Peyer's patch (tissue), 4 donors: ENCODE data around the gene KLHL5. TPM values are rescaled to one million over a fixed set of nuclear protein-coding genes. Genes with fewer than 3 reads are reported as not detected.

Source experiments
- DNase-seq, 3 donors: peaks; one replicate each; pipeline ENCODE4 v3.0.0-alpha.2; 2017 to 2019
- H3K27ac ChIP-seq, 4 donors: fragments of 200-600 bp; sonication (generic); one replicate each; pipeline ENCODE4 v1.5.1; 2016 to 2019
- H3K27me3 ChIP-seq, 2 donors: fragments of 200-600 bp; sonication (generic); one replicate each; pipeline ENCODE4 v1.5.1; 2019
- H3K36me3 ChIP-seq, 3 donors: fragments of 200-600 bp; sonication (generic); one replicate each; pipeline ENCODE4 v1.5.1; 2016 to 2019
- H3K4me1 ChIP-seq, 4 donors: fragments of 200-600 bp; sonication (generic); one replicate each; pipeline ENCODE4 v1.5.1; 2016 to 2019
- H3K4me3 ChIP-seq, 4 donors: fragments of 200-600 bp; sonication (generic); 1 replicate in 3 of 4; 2 replicates in 1 of 4; pipeline ENCODE4 v1.5.1; 2016 to 2019; ENCODE audit warnings: mild to moderate bottlenecking in 1 of 4
- H3K9me3 ChIP-seq, 4 donors: fragments of 200-600 bp; sonication (generic); one replicate each; pipeline ENCODE4 v1.5.1; 2016 to 2019; ENCODE audit warnings: mild to moderate bottlenecking in 1 of 4
- POLR2A ChIP-seq, 2 donors: fragments of 450-650 bp; IDR thresholded peaks; one replicate each; pipeline ENCODE4 v1.5.1; 2017; ENCODE audit warnings: antibody characterized with exemption in 2 of 2, mild to moderate bottlenecking in 2 of 2, moderate library complexity in 2 of 2
- total RNA-seq, 4 donors: library from RNA; depleted of rRNA; stranded (reverse); fragments of >200 nt; gene quantifications; one replicate each; pipeline ENCODE4 v1.1.0, GENCODE V29; 2016
- TF ChIP-seq, protein P1 (sequence below), 6 experiments: fragments of 450-650 bp in 4 of 6; fragments of 200-600 bp in 2 of 6; sonication (generic) in 1 of 6; IDR thresholded peaks; one replicate each; pipeline ENCODE4 v1.5.1; 2017 to 2019; ENCODE audit warnings: antibody characterized with exemption in 6 of 6, mild to moderate bottlenecking in 3 of 6, moderate library complexity in 1 of 6

KLHL5 gene
- total RNA-seq, 4 donors from 2014 or later = 7.2 to 41.3 (median 12.1) TPM

GRCh38 chr4:39146211-39146610 is 84.2 kb downstream of the KLHL5 start:
- no peak for DNase-seq
- TF ChIP-seq POLR2A (IDR thresholded peaks at IDR 0.05) = no peak
- TF ChIP-seq, protein P1, sequence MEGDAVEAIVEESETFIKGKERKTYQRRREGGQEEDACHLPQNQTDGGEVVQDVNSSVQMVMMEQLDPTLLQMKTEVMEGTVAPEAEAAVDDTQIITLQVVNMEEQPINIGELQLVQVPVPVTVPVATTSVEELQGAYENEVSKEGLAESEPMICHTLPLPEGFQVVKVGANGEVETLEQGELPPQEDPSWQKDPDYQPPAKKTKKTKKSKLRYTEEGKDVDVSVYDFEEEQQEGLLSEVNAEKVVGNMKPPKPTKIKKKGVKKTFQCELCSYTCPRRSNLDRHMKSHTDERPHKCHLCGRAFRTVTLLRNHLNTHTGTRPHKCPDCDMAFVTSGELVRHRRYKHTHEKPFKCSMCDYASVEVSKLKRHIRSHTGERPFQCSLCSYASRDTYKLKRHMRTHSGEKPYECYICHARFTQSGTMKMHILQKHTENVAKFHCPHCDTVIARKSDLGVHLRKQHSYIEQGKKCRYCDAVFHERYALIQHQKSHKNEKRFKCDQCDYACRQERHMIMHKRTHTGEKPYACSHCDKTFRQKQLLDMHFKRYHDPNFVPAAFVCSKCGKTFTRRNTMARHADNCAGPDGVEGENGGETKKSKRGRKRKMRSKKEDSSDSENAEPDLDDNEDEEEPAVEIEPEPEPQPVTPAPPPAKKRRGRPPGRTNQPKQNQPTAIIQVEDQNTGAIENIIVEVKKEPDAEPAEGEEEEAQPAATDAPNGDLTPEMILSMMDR (IDR thresholded peaks at IDR 0.05) = no peak
- Histone ChIP-seq H3K4me1 (no peaks in the 10 kb centered on the region), H3K27ac (no peak overlapping the region), H3K9me3 (no peaks in the 10 kb centered on the region), H3K27me3 (no peaks in the 10 kb centered on the region), H3K36me3 (no peaks in the 10 kb centered on the region), H3K4me3 (no peak overlapping the region)

- H3K4me1 ChIP-seq = no peaks in the 10 kb centered on the region
- no peak overlapping the region for H3K4me3 ChIP-seq
- H3K9me3 ChIP-seq = no peaks in the 10 kb centered on the region
- no peak for DNase-seq
- TF ChIP-seq, protein P1 (IDR thresholded peaks at IDR 0.05) = no peak
- no peak for TF ChIP-seq POLR2A (IDR thresholded peaks at IDR 0.05)
- no peaks in the 10 kb centered on the region for H3K36me3 ChIP-seq
- H3K27me3 ChIP-seq = no peaks in the 10 kb centered on the region
- no peak overlapping the region for H3K27ac ChIP-seq
These were observed 92.0 kb downstream of the KLHL5 start for GRCh38 chr4:39154009-39154408.

GRCh38 chr4:39157520-39157919 is 95.5 kb downstream of the KLHL5 start:
- Histone ChIP-seq H3K9me3 (no peaks in the 10 kb centered on the region), H3K4me1 (no peaks in the 10 kb centered on the region), H3K27me3 (no peaks in the 10 kb centered on the region), H3K27ac (no peak overlapping the region), H3K4me3 (no peak overlapping the region), H3K36me3 (no peaks in the 10 kb centered on the region)
- TF ChIP-seq, protein P1 (IDR thresholded peaks at IDR 0.05) = no peak
- TF ChIP-seq POLR2A (IDR thresholded peaks at IDR 0.05) = no peak
- no peak for DNase-seq

DNA sequence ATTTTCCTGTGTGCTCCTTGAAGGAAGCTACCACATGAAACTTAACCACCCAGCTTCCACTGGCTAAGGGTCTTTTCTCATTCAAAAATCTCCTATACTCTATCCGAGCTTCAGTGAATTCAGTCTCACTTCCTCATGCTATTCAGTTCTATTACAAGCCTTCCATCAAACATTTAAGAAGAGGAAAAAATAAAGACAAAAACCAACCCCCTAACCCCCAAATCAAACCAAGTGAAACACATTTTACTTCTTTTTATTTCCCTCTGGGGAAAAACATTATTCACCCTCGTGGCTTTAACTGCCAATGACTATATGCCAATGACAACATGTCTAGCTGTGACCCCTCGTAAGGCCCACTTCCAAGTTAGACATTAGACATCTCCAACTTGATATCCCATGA is 104.1 kb downstream of the KLHL5 start:
- DNase-seq = no peak
- no peak for TF ChIP-seq POLR2A (IDR thresholded peaks at IDR 0.05)
- TF ChIP-seq, protein P1 (IDR thresholded peaks at IDR 0.05) = no peak
- no peaks in the 10 kb centered on the region for H3K27me3 ChIP-seq

GRCh38 chr4:39166669-39167068 is 104.6 kb downstream of the KLHL5 start:
- Histone ChIP-seq H3K4me1 (no peaks in the 10 kb centered on the region), H3K36me3 (no peaks in the 10 kb centered on the region), H3K4me3 (no peak overlapping the region), H3K27ac (peak overlapping the region in 1 of 4 donors; percentile 33), H3K27me3 (no peaks in the 10 kb centered on the region), H3K9me3 (no peaks in the 10 kb centered on the region)
- DNase-seq = peak in 1 of 3 donors; percentile 44
- TF ChIP-seq POLR2A (IDR thresholded peaks at IDR 0.05) = no peak
- TF ChIP-seq, protein P1 (IDR thresholded peaks at IDR 0.05) = no peak

More for the DNA sequence above, 104.1 kb downstream of the KLHL5 start:
- H3K36me3 ChIP-seq = no peaks in the 10 kb centered on the region
- no peak overlapping the region for H3K4me3 ChIP-seq
- no peaks in the 10 kb centered on the region for H3K4me1 ChIP-seq
- peak overlapping the region in 1 of 4 donors; percentile 33 for H3K27ac ChIP-seq
- H3K9me3 ChIP-seq = no peaks in the 10 kb centered on the region

- H3K4me1 ChIP-seq = no peaks in the 10 kb centered on the region
- no peaks in the 10 kb centered on the region for H3K9me3 ChIP-seq
- no peak overlapping the region for H3K27ac ChIP-seq
- H3K27me3 ChIP-seq = no peaks in the 10 kb centered on the region
- no peaks in the 10 kb centered on the region for H3K36me3 ChIP-seq
- TF ChIP-seq, protein P1 (IDR thresholded peaks at IDR 0.05) = no peak
- no peak for TF ChIP-seq POLR2A (IDR thresholded peaks at IDR 0.05)
- H3K4me3 ChIP-seq = no peak overlapping the region
- no peak for DNase-seq
These were observed 107.4 kb downstream of the KLHL5 start for GRCh38 chr4:39169426-39169825.
